Muscle layer of duodenum (tissue), 2 donors: ENCODE data around the gene FAT1.
A peak's percentile ranks its signal among the peaks of the same experiment; 100 is the strongest.

ENCODE experiments used
- H3K27ac ChIP-seq: one replicate; pipeline ENCODE4 v1.7.0; 2013; ENCODE audit warnings: mild to moderate bottlenecking, low read length
- H3K27me3 ChIP-seq: one replicate; pipeline ENCODE4 v1.7.0; 2013; ENCODE audit warnings: low read depth, mild to moderate bottlenecking, control low read depth, low read length
- H3K36me3 ChIP-seq, 2 donors: one replicate each; pipeline ENCODE4 v1.7.0; 2013; ENCODE audit warnings: low read length in 2 of 2, control low read depth in 1 of 2, mild to moderate bottlenecking in 1 of 2; ENCODE audit not compliant: insufficient read depth in 2 of 2, control insufficient read depth in 1 of 2
- H3K4me1 ChIP-seq, 2 donors: one replicate each; pipeline ENCODE4 v1.7.0; 2013; ENCODE audit warnings: low read length in 2 of 2, mild to moderate bottlenecking in 2 of 2, control low read depth in 1 of 2, moderate library complexity in 1 of 2; ENCODE audit not compliant: insufficient read depth in 2 of 2, control insufficient read depth in 1 of 2
- H3K4me3 ChIP-seq, 2 donors: one replicate each; pipeline ENCODE4 v1.7.0; 2013; ENCODE audit warnings: low read length in 2 of 2, low read depth in 1 of 2, mild to moderate bottlenecking in 1 of 2
- H3K9me3 ChIP-seq, 2 donors: one replicate each; pipeline ENCODE4 v1.7.0; 2013; ENCODE audit warnings: low read length in 2 of 2, control low read depth in 1 of 2, mild to moderate bottlenecking in 1 of 2; ENCODE audit not compliant: control insufficient read depth in 1 of 2
- donor health status: healthy.

FAT1 gene

GRCh38 chr4:186557061-186557460, 166.6 kb downstream of the FAT1 start:
- H3K4me3 ChIP-seq = no peak overlapping the region
- peaks cover 5% of the 10 kb centered on the region for H3K27me3 ChIP-seq
- no peaks in the 10 kb centered on the region for H3K9me3 ChIP-seq

GRCh38 chr4:186554914-186555827, 168.5 kb downstream of the FAT1 start, which contains the start of gene MTNR1A:
TSS of gene MTNR1A (minus strand) at chr4:186555567. CDS start at chr4:186555365, 202 bp downstream.
- Histone ChIP-seq H3K9me3 (no peaks in the 10 kb centered on the region), H3K27ac (no peak within 1 kb of the TSS), H3K4me3 (peak within 1 kb of the TSS; percentile 45 to 53), H3K36me3 (no peaks in the 10 kb centered on the region), H3K27me3 (peaks cover 5% of the 10 kb centered on the region), H3K4me1 (peaks cover 0 to 13% of the 10 kb centered on the region in 2 donors)

More at GRCh38 chr4:186557061-186557460, 166.6 kb downstream of the FAT1 start:
- H3K36me3 ChIP-seq = no peaks in the 10 kb centered on the region
- H3K27ac ChIP-seq = no peak overlapping the region
- peaks cover 0 to 13% of the 10 kb centered on the region in 2 donors for H3K4me1 ChIP-seq

- H3K27me3 ChIP-seq = peaks cover 5% of the 10 kb centered on the region
- H3K36me3 ChIP-seq = no peaks in the 10 kb centered on the region
- H3K9me3 ChIP-seq = no peaks in the 10 kb centered on the region
- peak overlapping the region; percentile 45 to 53 for H3K4me3 ChIP-seq
- peaks cover 0 to 13% of the 10 kb centered on the region in 2 donors for H3K4me1 ChIP-seq
- no peak overlapping the region for H3K27ac ChIP-seq
Measured at GRCh38 chr4:186554539-186554913, 169.1 kb downstream of the FAT1 start.

- H3K4me3 ChIP-seq = no peak overlapping the region
- H3K27ac ChIP-seq = no peak overlapping the region
- peaks cover 0 to 13% of the 10 kb centered on the region in 2 donors for H3K4me1 ChIP-seq
- peaks cover 5% of the 10 kb centered on the region for H3K27me3 ChIP-seq
- no peaks in the 10 kb centered on the region for H3K36me3 ChIP-seq
- no peaks in the 10 kb centered on the region for H3K9me3 ChIP-seq
Measured at GRCh38 chr4:186553717-186554116, 169.9 kb downstream of the FAT1 start.

- Histone ChIP-seq H3K27me3 (peaks cover 5% of the 10 kb centered on the region), H3K36me3 (no peaks in the 10 kb centered on the region), H3K4me1 (peaks cover 0 to 13% of the 10 kb centered on the region in 2 donors), H3K9me3 (no peaks in the 10 kb centered on the region), H3K4me3 (no peak overlapping the region), H3K27ac (no peak overlapping the region)
Measured at GRCh38 chr4:186551849-186552248, 171.8 kb downstream of the FAT1 start.

GRCh38 chr4:186545436-186545835, 178.2 kb downstream of the FAT1 start:
- no peaks in the 10 kb centered on the region for H3K36me3 ChIP-seq
- H3K27me3 ChIP-seq = no peaks in the 10 kb centered on the region
- H3K4me1 ChIP-seq = no peaks in the 10 kb centered on the region
- peaks cover 0 to 6% of the 10 kb centered on the region in 2 donors for H3K9me3 ChIP-seq
- H3K27ac ChIP-seq = no peak overlapping the region
- no peak overlapping the region for H3K4me3 ChIP-seq

GRCh38 chr4:186543206-186543605, 180.4 kb downstream of the FAT1 start:
- Histone ChIP-seq H3K27me3 (no peaks in the 10 kb centered on the region), H3K36me3 (no peaks in the 10 kb centered on the region), H3K4me1 (no peaks in the 10 kb centered on the region), H3K4me3 (no peak overlapping the region), H3K9me3 (peaks cover 0 to 6% of the 10 kb centered on the region in 2 donors), H3K27ac (no peak overlapping the region)

GRCh38 chr4:186541801-186542200, 181.9 kb downstream of the FAT1 start:
- Histone ChIP-seq H3K27ac (no peak overlapping the region), H3K4me3 (no peak overlapping the region), H3K9me3 (peaks cover 0 to 6% of the 10 kb centered on the region in 2 donors), H3K4me1 (no peaks in the 10 kb centered on the region), H3K27me3 (no peaks in the 10 kb centered on the region), H3K36me3 (no peaks in the 10 kb centered on the region)

- no peak overlapping the region for H3K4me3 ChIP-seq
- no peaks in the 10 kb centered on the region for H3K9me3 ChIP-seq
- no peaks in the 10 kb centered on the region for H3K4me1 ChIP-seq
- no peaks in the 10 kb centered on the region for H3K27me3 ChIP-seq
- no peak overlapping the region for H3K27ac ChIP-seq
- no peaks in the 10 kb centered on the region for H3K36me3 ChIP-seq
Measured at GRCh38 chr4:186537843-186538521, 185.7 kb downstream of the FAT1 start.
